Stimulated activated CD4-positive, alpha-beta T cell treated with anti-CD3 and anti-CD28 coated beads, Interleukin-1b, Interleukin-23, amount 100 ng/mL, for 4 hours (primary cell): ENCODE results near the gene CCR9.
A peak's percentile ranks its signal among the peaks of the same experiment; 100 is the strongest.

ENCODE experiments used
- DNase-seq, 2 donors: peaks; one replicate each; pipeline ENCODE4 v3.0.0-alpha.2; 2020; ENCODE audit warnings: low read depth in 2 of 2

The CCR9 gene

GRCh38 chr3:45907769-45908705 lies 21.7 kb downstream of the CCR9 start:
- DNase-seq = no peak

- DNase-seq = no peak
These were observed 22.4 kb downstream of the CCR9 start for GRCh38 chr3:45908761-45909160.

- DNase-seq = no peak
These were observed 23.2 kb downstream of the CCR9 start for GRCh38 chr3:45909542-45909941.

- no peak for DNase-seq
These were observed 24.5 kb downstream of the CCR9 start for GRCh38 chr3:45910892-45911291.

GRCh38 chr3:45911511-45912226 lies 25.3 kb downstream of the CCR9 start:
- no peak for DNase-seq

GRCh38 chr3:45912435-45912834 lies 26.1 kb downstream of the CCR9 start:
- no peak for DNase-seq

- DNase-seq = no peak
These were observed 28.2 kb downstream of the CCR9 start for GRCh38 chr3:45914362-45915058.

- no peak for DNase-seq
These were observed 28.7 kb downstream of the CCR9 start for GRCh38 chr3:45915059-45915439.

- DNase-seq = peak; percentile 63 to 64
These were observed 29.3 kb downstream of the CCR9 start for GRCh38 chr3:45915518-45916231.

- no peak for DNase-seq
These were observed 31.0 kb downstream of the CCR9 start for GRCh38 chr3:45917146-45917898.

GRCh38 chr3:45921158-45922038 lies 35.1 kb downstream of the CCR9 start:
- no peak for DNase-seq

GRCh38 chr3:45922039-45922326 lies 35.6 kb downstream of the CCR9 start:
- DNase-seq = no peak

- no peak for DNase-seq
These were observed 36.7 kb downstream of the CCR9 start for GRCh38 chr3:45922950-45923590.

GRCh38 chr3:45923755-45924154 lies 37.4 kb downstream of the CCR9 start:
- DNase-seq = no peak

- DNase-seq = no peak
These were observed 41.5 kb downstream of the CCR9 start for GRCh38 chr3:45927881-45928280.

- peak; percentile 59 to 62 for DNase-seq
These were observed 42.8 kb downstream of the CCR9 start for GRCh38 chr3:45929042-45929679.

GRCh38 chr3:45931496-45931895 lies 45.2 kb downstream of the CCR9 start:
- DNase-seq = no peak

GRCh38 chr3:45932112-45932511 lies 45.8 kb downstream of the CCR9 start:
- DNase-seq = no peak

GRCh38 chr3:45933591-45933990 lies 47.2 kb downstream of the CCR9 start:
- DNase-seq = no peak
